ENCODE data around the gene HPCAL1.

HPCAL1 gene

DNA sequence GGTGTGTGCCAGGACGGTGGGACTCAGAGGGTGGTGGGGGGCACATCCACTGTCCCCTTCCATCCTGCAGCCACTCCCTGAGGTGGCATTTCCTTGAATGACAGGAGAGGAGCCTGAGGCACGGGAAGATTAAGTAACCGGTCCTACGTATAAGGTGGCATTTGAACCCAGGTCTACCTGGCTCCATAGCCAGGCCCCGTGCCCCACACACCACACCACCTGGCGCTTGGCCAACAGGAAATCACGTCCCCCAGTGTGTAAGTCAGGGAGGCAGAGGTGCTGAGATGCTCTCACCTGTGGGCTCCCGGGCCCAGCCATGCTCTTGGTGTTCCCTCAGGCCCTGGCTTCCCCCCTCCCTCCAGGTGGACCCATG lies 53.7 kb downstream of the HPCAL1 start:
- DNase-seq = no peak
- intact Hi-C loops (cut with DNase I) = no loop called here

DNA sequence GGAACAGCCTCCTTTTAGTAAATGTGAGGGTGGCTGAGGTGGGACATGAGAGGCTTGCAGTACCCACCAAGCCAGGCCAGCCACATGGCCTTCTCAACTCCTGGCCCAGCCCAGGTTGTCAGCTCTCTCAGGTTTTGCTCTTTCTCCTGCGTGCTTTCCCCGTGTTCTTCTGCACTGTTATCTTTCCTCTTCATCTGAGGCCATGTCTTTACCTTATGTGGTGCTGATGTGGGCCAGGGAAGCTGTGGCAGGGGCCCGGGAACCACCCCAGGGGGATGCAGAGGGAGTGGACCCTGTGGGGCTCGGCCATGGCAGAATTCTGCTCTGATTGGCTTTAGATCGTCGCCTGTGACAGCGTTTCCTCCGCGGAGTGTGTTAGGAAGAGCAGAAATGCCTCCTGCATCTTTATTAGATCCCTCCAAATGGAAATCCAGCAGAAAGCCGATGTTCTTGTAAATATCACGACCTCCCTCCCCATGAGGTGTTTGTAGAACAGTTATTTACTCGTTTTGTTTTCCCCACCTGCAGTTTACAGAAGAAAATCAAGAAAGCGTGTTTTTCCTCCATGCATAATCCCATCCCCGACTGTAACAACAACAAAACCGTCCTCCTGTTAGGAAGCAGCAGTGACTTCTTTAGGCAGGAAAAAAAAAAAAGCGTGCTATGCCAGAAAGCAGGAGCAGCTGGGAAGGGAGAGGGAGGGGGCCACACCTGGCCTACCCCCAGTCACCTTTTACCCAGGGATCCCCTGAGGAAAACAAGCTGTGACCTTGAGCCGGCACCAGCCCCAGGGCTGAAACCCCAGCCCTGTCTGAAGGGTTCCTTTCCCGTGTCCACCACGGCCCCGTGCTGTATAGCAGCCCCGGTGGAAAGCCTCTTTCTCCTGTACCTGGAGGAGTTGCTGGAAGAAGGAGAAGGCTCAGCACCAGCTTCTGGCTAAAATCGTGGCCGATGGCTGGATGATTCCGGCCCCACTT lies 54.8 kb downstream of the HPCAL1 start:
- intact Hi-C loops (cut with DNase I) = no loop called here
- no peak for DNase-seq

GRCh38 chr2:10359246-10359645 lies 56.5 kb downstream of the HPCAL1 start:
- intact Hi-C loops (cut with DNase I) = no loop called here
- no peak for DNase-seq

DNA sequence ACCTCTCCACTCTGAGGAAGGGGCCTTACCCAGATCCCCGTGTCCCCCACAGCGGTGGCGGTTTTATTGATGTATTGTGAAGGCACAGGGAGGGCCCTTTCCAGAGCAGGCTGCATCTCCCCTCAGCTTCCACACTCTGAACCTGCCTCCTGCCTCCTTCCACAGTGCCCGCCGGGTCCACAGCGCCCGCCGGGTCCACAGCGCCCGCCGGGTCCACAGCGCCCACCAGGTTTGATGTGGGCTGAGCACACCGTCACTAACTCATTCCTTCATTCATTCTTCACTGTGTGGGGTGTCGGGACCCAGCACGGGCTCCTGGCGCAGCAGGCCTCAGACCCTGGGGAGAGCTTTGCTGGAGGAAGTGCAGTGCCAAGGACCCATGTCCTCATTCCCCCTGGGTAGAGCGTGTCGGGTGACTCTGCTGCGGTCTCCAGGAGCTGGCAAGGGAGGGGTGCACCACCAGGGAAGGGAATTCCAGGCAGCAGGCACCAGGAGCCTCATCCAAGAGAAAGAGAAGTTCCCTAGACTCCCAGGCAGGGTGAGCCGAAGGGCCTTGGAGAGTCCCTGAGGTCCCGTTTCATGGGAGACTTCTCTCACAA lies 57.1 kb downstream of the HPCAL1 start:
- intact Hi-C loops (cut with DNase I) = no loop called here

DNA sequence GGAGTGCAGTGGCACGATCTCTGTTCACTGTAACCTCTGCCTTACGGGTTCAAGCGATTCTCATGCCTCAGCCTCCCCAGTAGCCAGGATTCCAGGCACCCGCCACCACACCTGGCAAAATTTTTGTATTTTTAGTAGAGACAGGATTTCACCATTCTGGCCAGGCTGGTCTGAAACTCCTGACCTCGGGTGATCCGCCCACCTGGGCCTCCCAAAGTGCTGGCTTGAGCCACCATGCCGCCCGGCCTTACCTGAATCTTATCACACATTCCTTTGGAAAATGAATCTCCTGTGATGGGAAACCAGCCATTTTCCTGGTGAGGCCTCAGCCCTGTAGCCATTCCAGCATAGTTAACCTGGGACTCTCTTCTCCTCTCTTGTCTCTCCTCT lies 57.8 kb downstream of the HPCAL1 start:
- intact Hi-C loops (cut with DNase I) = no loop called here
- no peak for DNase-seq

More for the DNA sequence above, 57.1 kb downstream of the HPCAL1 start:
- DNase-seq = no peak

DNA sequence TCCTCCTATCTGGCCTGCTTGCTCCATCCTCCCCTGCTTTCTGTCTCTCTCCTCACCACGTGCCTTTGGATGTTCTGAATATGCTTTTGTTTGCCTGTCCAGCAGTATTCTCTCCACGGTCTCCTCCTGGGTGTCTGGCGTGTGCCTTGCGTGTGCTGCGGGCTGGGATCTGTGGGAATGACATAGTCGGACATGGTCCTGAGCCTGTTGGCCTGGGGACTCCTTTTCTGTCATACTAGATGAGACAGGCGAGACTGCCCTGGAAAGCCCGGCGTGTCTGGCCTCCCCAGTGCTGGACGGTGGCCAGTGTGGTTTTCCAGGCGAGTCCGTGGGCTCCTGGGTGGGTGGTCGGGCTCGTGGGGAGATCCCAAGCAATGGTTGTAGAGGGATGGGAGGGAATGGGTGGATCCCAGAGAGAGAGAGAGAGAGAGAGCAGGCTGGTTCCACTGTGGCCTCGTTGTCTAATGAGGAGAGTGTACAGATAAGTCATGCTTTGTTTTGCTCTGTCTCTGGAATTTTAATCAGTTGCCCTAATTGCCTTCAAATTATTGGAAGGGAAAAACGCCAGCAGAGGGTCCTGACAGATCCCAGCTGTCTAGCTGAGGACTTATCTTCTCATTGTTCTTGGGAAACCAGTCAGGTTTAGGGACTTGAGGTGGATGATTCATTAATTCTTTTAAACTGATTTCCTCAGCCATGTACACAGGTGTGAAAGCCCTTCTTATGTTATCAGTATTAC lies 58.3 kb downstream of the HPCAL1 start:
- intact Hi-C loops (cut with DNase I) = no loop called here
- peak in 10 of 42 donors; percentile 26 to 56 (median 33) for DNase-seq

- intact Hi-C loops (cut with DNase I) = no loop called here
These were observed 59.6 kb downstream of the HPCAL1 start for GRCh38 chr2:10362096-10362897.

DNA sequence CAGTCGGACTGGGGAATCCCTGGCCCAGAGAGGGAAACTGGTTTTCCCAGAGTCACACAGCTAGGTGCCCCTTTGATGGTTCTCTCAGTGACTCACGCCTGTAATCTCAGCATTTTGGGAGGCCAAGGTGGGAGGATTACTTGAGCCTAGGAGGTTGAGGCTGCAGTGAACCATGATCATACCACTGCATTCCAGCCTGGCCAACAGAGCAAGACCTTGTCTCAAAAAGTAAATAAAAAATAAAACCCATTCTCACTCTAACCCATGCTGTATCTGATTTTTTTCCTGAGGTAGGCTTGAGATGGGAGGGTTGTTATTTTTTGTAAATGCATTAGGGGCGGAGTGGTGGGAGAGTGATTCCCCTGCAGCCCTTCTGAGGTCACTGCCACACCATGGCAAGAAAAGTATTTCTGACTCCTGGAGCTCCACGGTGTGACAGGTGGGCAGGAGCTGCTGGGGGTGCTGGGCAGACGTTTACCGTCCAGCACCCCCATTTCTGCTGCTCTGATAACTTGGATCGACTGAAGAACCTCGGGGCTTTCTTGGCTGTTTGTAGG lies 60.3 kb downstream of the HPCAL1 start:
- intact Hi-C loops (cut with DNase I) = no loop called here
- DNase-seq = no peak

More at GRCh38 chr2:10362096-10362897, 59.6 kb downstream of the HPCAL1 start:
- no peak for DNase-seq

DNA sequence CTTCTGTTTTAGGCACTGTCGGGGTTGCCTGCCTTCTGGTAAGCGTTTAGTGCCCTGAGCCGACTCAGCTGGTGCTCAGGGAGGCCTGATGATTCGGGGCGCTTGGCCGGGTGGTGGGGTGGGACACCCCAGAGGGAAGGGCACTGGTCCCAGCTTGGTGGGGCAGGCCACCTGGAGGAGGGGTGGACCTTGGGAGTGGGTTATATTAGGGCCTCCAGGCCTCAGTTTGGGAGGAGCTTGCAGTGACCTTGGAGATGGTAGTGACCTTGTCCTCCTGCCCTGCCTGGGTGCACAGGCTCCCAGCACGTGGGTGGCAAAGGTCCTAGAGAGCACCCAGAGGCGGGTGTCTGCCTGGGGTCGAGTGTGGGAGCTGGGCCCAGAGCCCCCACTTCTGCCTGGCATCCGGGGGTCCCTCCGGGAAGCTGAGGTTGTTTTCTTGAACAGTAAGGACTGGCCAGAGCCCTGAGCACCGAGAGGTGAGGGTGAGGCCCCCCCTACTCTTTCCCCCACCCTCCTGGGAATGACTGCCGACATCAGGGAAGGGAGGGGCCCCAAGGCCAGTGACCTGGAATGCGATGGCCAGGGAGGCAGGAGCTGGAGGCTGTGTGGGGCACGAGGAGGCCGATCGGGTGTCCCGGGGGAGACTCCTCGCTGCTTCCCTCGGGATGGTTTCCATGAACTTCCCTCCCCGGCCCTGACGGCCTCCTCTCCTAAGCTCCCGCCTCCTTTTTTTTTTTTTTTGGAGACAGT lies 61.3 kb downstream of the HPCAL1 start:
- no peak for DNase-seq
- intact Hi-C loops (cut with DNase I) = no loop called here

GRCh38 chr2:10365412-10365811 lies 62.7 kb downstream of the HPCAL1 start:
- intact Hi-C loops (cut with DNase I) = no loop called here
- no peak for DNase-seq

DNA sequence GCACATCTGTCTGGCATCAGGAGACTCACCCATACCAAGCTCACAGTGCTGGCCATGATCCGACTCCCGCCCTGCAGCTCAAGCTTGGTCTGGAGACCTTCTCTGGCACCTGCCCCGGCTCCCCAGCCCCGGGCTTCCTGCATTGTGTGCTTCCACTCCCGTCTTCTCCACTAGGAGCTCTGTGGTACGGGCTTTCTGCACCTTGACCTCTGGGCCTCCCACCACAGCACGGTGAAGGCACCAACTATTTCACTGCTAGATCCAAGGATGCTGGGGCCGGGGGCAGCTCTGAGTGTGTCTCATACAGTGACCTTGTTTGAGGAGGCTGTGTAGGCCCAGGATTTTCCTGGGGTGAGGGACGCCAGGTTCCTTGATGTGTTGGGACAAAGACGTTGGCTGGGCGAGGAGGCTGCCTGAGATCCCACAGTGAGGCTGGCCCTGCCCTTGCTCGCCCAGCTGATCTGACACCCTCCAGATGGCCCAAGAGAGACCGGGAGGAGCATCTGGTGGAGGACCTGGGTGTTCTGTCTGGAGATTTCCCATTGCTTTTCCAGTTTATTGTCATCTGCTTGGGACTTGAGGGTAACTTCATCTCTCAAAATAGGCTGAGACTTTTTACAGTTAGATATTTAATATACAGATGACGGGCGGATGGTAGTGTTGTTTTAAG lies 64.0 kb downstream of the HPCAL1 start:
- intact Hi-C loops (cut with DNase I) = no loop called here
- DNase-seq = no peak

GRCh38 chr2:10367472-10368439 lies 65.1 kb downstream of the HPCAL1 start:
- intact Hi-C loops (cut with DNase I) = no loop called here

DNA sequence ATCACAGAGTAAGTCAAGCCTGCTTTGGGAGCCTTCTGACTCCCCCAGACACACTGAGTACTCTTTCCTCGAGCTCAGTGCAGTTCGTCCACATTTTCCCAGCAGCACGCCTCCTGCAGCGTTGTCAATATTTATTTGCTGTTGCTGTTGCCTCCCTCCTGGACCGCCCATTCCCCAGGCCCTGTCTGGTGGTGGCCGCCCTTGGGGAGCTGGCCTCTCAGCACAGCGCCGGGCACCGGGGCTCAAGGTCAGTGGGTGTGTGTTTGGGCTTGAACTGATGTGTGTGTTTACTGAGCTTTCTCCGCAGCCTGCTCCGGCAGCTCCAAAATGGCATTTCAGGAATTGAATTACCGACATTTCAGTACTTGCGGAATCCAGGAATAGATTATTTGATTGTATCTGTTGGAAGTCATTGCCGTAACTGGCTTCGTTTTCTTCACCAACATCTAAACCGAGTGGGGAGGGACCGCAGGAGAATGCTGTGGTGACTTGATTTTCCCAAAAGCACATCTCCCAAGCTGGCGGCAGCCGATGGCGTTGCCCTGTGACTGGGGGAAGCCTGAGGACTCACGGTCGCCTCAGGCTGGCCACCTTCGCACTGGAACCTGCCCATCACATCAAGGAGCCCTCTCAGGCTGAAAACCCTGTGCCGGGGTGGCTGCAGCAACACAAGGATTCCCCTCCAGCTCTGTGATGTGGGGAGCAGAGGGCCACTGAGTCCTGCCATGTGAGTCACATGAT lies 66.0 kb downstream of the HPCAL1 start:
- intact Hi-C loops (cut with DNase I) = no loop called here
- no peak for DNase-seq

More at GRCh38 chr2:10367472-10368439, 65.1 kb downstream of the HPCAL1 start:
- no peak for DNase-seq

- intact Hi-C loops (cut with DNase I) = no loop called here
- DNase-seq = no peak
These were observed 66.9 kb downstream of the HPCAL1 start for GRCh38 chr2:10369269-10370255.

All from head of caudate nucleus (tissue), 42 donors.